PC-3 (cell line): ENCODE results near the gene S100A8.
"Not testable (repeated sequence)": the region's sequence is repeated elsewhere in the genome, so short reads cannot be mapped to it uniquely, and the experiment has no call there.

ENCODE experiments used
- EZH2 ChIP-seq: fragments of 300-600 bp; sonication (generic); IDR thresholded peaks from one replicate; pipeline ENCODE4 v1.6.1; 2017; ENCODE audit warnings: antibody characterized with exemption, mild to moderate bottlenecking, low read length; ENCODE audit not compliant: unreplicated experiment
- EZH2phosphoT487 ChIP-seq: fragments of 300-600 bp; sonication (generic); IDR thresholded peaks from 2 replicates; pipeline ENCODE4 v1.6.1; 2018; ENCODE audit warnings: mild to moderate bottlenecking, antibody characterized with exemption, low read length, borderline replicate concordance
- TF ChIP-seq, protein P1 (sequence below): fragments of 300-600 bp; sonication (generic); conservative IDR thresholded peaks from 2 replicates; pipeline ENCODE4 v1.5.1; 2017; ENCODE audit warnings: antibody characterized with exemption, low read depth, mild to moderate bottlenecking, low read length

DNA sequence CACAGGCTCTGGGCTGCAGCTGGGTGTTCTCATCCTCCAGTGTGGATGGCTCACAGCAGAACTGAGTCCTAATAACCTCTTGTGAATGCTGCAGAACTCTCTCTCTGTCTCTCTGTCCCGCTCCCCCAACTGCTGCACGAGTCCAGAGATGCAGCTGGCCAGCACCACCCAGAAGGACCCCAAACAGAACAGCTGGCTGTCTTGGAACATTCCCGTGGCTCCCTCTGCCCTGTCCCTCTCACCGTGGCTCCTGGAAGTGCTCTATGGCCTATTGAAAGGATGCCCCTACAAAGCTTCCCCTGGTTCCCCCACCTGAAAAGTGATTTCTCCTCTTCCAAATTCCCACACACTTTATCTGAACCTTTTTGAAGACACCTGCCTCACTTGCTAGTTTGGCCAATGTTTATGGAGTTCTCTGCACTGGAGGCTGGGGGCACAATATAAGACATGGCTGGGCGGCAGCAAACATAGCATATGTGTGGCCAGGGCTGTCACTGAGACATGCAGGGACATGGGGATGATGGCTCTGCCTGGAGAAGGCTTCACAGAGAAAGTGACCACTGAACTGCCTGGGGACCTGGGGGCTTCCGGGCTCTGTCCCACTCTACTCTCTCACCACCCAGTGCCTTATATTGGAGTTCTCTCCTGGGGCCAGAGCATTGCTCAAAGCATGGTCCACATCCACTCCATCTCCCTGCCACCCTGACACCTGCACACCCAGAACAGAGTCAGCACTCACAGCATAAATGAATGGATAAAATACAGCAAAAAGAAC lies 15.1 kb upstream of the S100A8 start:
- TF ChIP-seq, protein P1, sequence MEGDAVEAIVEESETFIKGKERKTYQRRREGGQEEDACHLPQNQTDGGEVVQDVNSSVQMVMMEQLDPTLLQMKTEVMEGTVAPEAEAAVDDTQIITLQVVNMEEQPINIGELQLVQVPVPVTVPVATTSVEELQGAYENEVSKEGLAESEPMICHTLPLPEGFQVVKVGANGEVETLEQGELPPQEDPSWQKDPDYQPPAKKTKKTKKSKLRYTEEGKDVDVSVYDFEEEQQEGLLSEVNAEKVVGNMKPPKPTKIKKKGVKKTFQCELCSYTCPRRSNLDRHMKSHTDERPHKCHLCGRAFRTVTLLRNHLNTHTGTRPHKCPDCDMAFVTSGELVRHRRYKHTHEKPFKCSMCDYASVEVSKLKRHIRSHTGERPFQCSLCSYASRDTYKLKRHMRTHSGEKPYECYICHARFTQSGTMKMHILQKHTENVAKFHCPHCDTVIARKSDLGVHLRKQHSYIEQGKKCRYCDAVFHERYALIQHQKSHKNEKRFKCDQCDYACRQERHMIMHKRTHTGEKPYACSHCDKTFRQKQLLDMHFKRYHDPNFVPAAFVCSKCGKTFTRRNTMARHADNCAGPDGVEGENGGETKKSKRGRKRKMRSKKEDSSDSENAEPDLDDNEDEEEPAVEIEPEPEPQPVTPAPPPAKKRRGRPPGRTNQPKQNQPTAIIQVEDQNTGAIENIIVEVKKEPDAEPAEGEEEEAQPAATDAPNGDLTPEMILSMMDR: not testable (repeated sequence)
- TF ChIP-seq EZH2, EZH2phosphoT487: not testable (repeated sequence)
